ENCODE results near the gene ZFP91.

- no peak for TF ChIP-seq EZH2 (IDR thresholded peaks at IDR 0.05; ENCODE audit: insufficient read depth, poor library complexity, severe bottlenecking)
- TF ChIP-seq EZH2phosphoT487 (IDR thresholded peaks at IDR 0.05; ENCODE audit: insufficient read depth, low read depth) = no peak
Measured at GRCh38 chr11:58641341-58641740, 62.5 kb downstream of the ZFP91 start.

Data from GM23248 (cell line).